C4-2B (cell line): ENCODE measurements around the gene TNFRSF11A.

Experiments used
- ZFX ChIP-seq: fragments of 450-650 bp; IDR thresholded peaks from 2 replicates; pipeline ENCODE4 v1.6.1; 2017
- TF ChIP-seq, protein P1 (sequence below): fragments of 450-650 bp; conservative IDR thresholded peaks from 2 replicates; pipeline ENCODE4 v1.5.1; 2017; ENCODE audit warnings: mild to moderate bottlenecking

DNA sequence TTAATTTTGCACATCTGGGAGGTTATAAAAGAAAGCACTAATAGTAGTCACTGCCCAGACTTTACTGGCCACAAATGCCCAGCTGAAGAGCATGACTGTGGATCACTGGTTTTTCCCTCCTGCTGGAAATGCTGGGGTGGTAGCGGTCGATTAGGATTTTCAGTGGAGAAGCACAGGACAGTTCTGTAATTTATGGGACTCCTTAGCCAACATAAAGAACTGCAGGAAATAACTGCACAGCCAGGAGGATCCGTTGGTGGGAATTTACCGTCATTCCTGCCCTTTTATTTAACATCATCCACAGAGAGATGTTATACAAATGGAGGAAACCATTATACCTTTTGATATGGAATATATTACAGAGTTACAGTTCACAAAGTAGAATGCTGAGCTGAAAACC, 61.5 kb downstream of the TNFRSF11A start:
- TF ChIP-seq, protein P1, sequence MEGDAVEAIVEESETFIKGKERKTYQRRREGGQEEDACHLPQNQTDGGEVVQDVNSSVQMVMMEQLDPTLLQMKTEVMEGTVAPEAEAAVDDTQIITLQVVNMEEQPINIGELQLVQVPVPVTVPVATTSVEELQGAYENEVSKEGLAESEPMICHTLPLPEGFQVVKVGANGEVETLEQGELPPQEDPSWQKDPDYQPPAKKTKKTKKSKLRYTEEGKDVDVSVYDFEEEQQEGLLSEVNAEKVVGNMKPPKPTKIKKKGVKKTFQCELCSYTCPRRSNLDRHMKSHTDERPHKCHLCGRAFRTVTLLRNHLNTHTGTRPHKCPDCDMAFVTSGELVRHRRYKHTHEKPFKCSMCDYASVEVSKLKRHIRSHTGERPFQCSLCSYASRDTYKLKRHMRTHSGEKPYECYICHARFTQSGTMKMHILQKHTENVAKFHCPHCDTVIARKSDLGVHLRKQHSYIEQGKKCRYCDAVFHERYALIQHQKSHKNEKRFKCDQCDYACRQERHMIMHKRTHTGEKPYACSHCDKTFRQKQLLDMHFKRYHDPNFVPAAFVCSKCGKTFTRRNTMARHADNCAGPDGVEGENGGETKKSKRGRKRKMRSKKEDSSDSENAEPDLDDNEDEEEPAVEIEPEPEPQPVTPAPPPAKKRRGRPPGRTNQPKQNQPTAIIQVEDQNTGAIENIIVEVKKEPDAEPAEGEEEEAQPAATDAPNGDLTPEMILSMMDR, result no peak
- TF ChIP-seq ZFX, result no peak
